ENCODE data around the gene RALGPS1.

DNA sequence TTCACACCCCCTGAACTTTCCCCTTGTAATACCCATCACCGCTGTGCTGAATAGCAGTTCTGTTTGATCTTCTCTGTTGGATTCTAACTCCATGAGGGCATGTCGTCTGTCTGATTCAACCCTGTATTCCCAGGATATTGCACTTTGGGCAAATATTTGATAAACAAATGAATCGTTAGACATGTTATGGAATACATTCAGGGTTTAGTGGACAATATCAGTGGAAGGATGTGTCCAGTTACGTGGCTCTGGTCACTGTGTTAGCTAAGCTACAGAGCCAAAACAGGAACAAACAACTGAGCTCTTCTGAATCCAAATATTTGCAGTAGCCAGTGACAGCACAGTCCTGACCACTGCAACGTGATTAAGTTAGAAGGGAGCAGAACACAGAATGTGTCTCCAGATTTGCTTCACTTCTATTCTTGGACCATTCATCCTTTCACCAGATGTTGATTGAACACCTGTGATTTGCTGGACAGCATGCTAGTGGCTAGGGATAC is 194.7 kb downstream of the RALGPS1 start:
- no peak for TF ChIP-seq RAD21 (IDR thresholded peaks at IDR 0.05 in 1 of 2, conservative IDR thresholded peaks at IDR 0.05 in 1 of 2; ENCODE audit: low read depth in 2 of 2, low read length in 2 of 2)
- TF ChIP-seq MAX (IDR thresholded peaks at IDR 0.05), result no peak
- no peak for TF ChIP-seq GABPA (IDR thresholded peaks at IDR 0.05; ENCODE audit: borderline replicate concordance, insufficient read depth, low read length)
- TF ChIP-seq, protein P1, sequence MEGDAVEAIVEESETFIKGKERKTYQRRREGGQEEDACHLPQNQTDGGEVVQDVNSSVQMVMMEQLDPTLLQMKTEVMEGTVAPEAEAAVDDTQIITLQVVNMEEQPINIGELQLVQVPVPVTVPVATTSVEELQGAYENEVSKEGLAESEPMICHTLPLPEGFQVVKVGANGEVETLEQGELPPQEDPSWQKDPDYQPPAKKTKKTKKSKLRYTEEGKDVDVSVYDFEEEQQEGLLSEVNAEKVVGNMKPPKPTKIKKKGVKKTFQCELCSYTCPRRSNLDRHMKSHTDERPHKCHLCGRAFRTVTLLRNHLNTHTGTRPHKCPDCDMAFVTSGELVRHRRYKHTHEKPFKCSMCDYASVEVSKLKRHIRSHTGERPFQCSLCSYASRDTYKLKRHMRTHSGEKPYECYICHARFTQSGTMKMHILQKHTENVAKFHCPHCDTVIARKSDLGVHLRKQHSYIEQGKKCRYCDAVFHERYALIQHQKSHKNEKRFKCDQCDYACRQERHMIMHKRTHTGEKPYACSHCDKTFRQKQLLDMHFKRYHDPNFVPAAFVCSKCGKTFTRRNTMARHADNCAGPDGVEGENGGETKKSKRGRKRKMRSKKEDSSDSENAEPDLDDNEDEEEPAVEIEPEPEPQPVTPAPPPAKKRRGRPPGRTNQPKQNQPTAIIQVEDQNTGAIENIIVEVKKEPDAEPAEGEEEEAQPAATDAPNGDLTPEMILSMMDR (IDR thresholded peaks at IDR 0.05; ENCODE audit: control extremely low read depth in 1 of 3, insufficient read depth in 1 of 3, low read depth in 1 of 3, low read length in 3 of 3), result no peak
- no peak for TF ChIP-seq EZH2 (IDR thresholded peaks at IDR 0.05; ENCODE audit: low read depth, low read length, severe bottlenecking)
- no peak for TF ChIP-seq POLR2A (IDR thresholded peaks at IDR 0.05; ENCODE audit: control extremely low read depth in 1 of 2, low read depth in 2 of 2, low read length in 2 of 2)
- TF ChIP-seq PHF8 (conservative IDR thresholded peaks at IDR 0.05; ENCODE audit: low read depth, low read length), result no peak
- TF ChIP-seq CHD7 (IDR thresholded peaks at IDR 0.05; ENCODE audit: insufficient replicate concordance, low read length), result no peak
- TF ChIP-seq KDM1A (IDR thresholded peaks at IDR 0.05; ENCODE audit: borderline replicate concordance, low read length), result no peak
- no peak for TF ChIP-seq POU5F1 (IDR thresholded peaks at IDR 0.05; ENCODE audit: low read depth, low read length)
- no peak for TF ChIP-seq EP300 (IDR thresholded peaks at IDR 0.05; ENCODE audit: borderline replicate concordance in 1 of 2, low read depth in 2 of 2, low read length in 2 of 2)
- no peak for TF ChIP-seq POLR2AphosphoS5 (IDR thresholded peaks at IDR 0.05; ENCODE audit: low read depth, low read length)
- TF ChIP-seq BRCA1 (IDR thresholded peaks at IDR 0.05; ENCODE audit: low read depth, low read length), result no peak

All from H1 (cell line).